Right atrium auricular region (tissue), 2 donors: ENCODE results near the gene CHSY1. TPM values are rescaled to one million over a fixed set of nuclear protein-coding genes. Genes with fewer than 3 reads are reported as not detected.

Source experiments
- DNase-seq: peaks from one replicate; pipeline ENCODE4 v3.0.0-alpha.2; 2019; ENCODE audit warnings: low spot score
- H3K27ac ChIP-seq, 2 donors: fragments of 200-600 bp; sonication (generic); 1 replicate in 1 of 2; 2 replicates in 1 of 2; pipeline ENCODE4 v1.5.1; 2016 to 2019
- H3K27me3 ChIP-seq, 2 donors: fragments of 200-600 bp; sonication (generic); one replicate each; pipeline versions ENCODE4 v1.5.1 to v1.6.0; 2017 to 2019
- H3K36me3 ChIP-seq: fragments of 200-600 bp; sonication (generic); one replicate; pipeline ENCODE4 v1.5.1; 2016
- H3K4me1 ChIP-seq, 2 donors: fragments of 200-600 bp; sonication (generic); one replicate each; pipeline versions ENCODE4 v1.5.1 to v1.6.0; 2017 to 2019
- H3K4me3 ChIP-seq, 2 donors: fragments of 200-600 bp; sonication (generic); 1 replicate in 1 of 2; 2 replicates in 1 of 2; pipeline ENCODE4 v1.5.1; 2017 to 2019; ENCODE audit warnings: mild to moderate bottlenecking in 1 of 2, moderate library complexity in 1 of 2
- H3K9me3 ChIP-seq, 2 donors: fragments of 200-600 bp; sonication (generic); one replicate each; pipeline ENCODE4 v1.5.1; 2019
- total RNA-seq, 2 donors: library from RNA; depleted of rRNA; stranded (reverse); fragments of >200 nt; gene quantifications; one replicate each; pipeline ENCODE4 v1.1.0, GENCODE V29; 2016
- TF ChIP-seq, protein P1 (sequence below), 2 donors: fragments of 200-600 bp; sonication (generic); IDR thresholded peaks; one replicate each; pipeline ENCODE4 v1.5.1; 2019; ENCODE audit warnings: antibody characterized with exemption in 2 of 2

CHSY1 gene
- total RNA-seq, 2 donors from 2014 or later = 23.1 to 26.1 TPM

DNA sequence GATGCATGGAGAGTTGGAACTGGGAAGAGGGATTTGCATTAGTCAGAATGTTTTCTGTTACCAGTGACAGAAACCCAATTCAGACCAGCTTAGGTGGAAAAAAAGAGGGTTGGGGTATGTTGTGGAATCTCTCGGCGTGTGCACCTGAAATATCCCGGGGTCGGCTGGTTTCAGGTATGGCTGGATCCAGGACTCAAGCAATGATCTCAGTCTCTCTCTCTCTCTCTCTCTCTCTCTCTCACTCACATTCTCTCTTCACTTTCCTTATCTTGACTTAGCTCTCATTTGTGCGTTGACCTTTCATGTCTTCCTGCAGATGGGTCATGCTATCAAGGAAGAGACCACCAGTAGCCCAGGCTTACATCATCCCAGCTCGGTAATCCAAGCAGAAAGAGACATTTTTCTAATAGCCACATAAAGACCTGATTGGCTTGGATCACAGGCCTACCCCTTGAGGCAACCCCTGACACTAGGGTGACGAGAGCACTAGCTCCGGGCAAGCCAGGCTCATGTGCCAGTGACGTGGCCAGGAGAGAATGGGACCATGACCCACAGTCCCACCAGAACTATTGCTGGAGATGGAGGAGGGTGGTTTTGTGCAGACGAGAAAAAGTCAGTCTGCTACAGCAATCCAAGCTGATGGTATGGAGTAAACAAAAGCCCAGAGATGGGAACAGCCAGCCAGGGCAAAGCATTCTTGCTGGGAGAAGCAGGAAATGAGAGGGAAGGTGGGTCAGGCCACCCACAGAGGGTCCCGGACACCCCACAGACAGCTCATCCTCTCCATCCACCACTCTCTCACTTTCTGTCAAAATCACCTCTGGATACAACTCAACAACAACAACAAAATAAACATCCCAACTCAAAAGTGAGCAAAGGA is 91.7 kb downstream of the CHSY1 start:
- no peak for DNase-seq
- no peaks in the 10 kb centered on the region for H3K27me3 ChIP-seq
- no peak overlapping the region for H3K27ac ChIP-seq
- H3K4me3 ChIP-seq = no peak overlapping the region
- no peaks in the 10 kb centered on the region for H3K36me3 ChIP-seq
- peaks cover 0 to 24% of the 10 kb centered on the region in 2 donors for H3K4me1 ChIP-seq
- peaks cover 0 to 12% of the 10 kb centered on the region in 2 donors for H3K9me3 ChIP-seq
- TF ChIP-seq, protein P1, sequence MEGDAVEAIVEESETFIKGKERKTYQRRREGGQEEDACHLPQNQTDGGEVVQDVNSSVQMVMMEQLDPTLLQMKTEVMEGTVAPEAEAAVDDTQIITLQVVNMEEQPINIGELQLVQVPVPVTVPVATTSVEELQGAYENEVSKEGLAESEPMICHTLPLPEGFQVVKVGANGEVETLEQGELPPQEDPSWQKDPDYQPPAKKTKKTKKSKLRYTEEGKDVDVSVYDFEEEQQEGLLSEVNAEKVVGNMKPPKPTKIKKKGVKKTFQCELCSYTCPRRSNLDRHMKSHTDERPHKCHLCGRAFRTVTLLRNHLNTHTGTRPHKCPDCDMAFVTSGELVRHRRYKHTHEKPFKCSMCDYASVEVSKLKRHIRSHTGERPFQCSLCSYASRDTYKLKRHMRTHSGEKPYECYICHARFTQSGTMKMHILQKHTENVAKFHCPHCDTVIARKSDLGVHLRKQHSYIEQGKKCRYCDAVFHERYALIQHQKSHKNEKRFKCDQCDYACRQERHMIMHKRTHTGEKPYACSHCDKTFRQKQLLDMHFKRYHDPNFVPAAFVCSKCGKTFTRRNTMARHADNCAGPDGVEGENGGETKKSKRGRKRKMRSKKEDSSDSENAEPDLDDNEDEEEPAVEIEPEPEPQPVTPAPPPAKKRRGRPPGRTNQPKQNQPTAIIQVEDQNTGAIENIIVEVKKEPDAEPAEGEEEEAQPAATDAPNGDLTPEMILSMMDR (IDR thresholded peaks at IDR 0.05) = no peak

DNA sequence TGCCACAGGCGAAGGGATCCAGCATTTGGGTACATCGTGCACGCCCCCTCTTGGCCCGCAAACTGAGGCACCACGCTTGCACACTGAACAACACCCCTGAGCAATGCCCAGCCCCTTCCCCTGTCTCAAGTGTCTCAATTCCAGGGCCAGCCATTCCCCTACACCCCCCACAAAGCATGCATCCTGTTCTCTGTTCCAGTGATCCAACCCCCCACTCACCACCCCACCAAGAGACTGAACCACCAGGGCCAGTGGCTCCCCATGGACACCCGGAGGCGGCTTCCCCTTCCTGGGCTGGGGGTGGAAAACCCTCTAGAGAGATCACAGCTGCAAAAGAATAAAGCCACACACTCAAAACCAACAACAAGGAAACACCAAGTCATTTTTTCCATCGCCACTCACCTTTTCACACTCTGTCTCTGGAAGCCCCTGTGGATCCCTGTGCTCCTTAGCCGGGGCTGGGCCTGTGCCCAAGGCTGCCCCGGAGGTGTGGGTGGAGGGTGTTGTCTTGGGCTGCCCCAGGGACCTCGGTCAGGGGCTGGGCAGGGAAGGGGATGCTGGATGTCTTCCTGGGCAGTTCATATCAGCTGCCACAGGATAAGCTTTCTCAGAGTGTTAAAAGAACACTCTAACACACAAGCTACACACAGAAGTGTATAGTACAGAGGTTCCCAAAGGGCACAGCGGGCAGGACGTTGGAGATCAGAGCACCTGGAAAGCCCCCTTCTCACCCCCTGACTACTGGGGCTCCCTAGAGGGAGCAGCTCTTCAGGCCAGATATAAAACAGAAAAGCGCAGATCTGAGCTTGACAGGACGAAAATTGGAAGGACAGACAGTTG is 92.5 kb downstream of the CHSY1 start:
- peaks cover 0 to 24% of the 10 kb centered on the region in 2 donors for H3K4me1 ChIP-seq
- H3K27me3 ChIP-seq = no peaks in the 10 kb centered on the region
- no peak overlapping the region for H3K4me3 ChIP-seq
- no peaks in the 10 kb centered on the region for H3K36me3 ChIP-seq
- H3K27ac ChIP-seq = no peak overlapping the region
- no peak for DNase-seq
- TF ChIP-seq, protein P1 (IDR thresholded peaks at IDR 0.05) = no peak
- H3K9me3 ChIP-seq = peaks cover 0 to 4% of the 10 kb centered on the region in 2 donors

DNA sequence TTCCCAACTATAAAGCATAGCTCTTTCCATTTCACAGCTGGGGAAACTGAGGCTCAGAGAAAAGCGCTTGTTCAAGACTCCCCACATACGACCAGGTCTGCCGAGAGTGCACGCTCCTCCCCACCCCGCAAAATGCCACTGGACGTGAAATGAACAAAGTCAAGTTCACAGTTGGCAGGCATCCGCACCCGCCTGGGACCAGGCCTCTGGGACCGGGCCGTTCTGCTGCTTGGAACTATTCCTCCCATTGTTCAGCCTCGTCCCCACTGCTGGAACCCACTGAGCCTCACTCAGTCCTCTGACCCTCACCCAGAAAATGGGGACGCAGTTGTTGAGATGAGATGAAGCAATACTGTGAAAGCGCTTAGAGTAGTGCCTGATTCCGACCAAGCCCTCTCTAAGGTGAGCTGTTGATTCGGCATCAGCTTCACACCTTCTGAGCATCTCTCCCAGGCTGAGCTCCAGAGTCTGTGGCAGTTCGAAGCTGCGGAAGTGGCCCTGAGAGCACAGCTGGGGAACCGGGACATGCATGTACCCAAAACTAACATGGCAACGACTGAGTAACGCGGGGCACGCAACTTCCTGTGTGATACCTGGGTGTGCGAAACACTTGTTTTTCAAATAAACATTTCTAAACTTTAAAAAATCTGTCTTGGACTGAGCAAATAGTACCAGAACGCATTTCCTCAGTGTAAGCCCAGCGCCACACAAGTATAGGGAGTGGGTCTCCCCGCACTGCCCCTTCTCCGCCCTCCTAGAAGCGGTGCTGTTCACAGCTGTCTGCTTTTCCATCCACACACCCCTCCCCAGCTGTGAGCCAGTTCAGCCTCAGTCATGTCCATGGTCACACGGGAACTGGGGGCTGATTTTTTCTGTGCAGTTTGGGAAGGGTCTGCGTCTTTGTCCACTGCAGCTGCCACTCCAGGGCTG is 93.4 kb downstream of the CHSY1 start:
- H3K4me3 ChIP-seq = no peak overlapping the region
- H3K9me3 ChIP-seq = no peaks in the 10 kb centered on the region
- DNase-seq = no peak
- H3K4me1 ChIP-seq = peaks cover 0 to 21% of the 10 kb centered on the region in 2 donors
- H3K27ac ChIP-seq = no peak overlapping the region
- no peaks in the 10 kb centered on the region for H3K36me3 ChIP-seq
- no peaks in the 10 kb centered on the region for H3K27me3 ChIP-seq
- TF ChIP-seq, protein P1 (IDR thresholded peaks at IDR 0.05) = no peak

DNA sequence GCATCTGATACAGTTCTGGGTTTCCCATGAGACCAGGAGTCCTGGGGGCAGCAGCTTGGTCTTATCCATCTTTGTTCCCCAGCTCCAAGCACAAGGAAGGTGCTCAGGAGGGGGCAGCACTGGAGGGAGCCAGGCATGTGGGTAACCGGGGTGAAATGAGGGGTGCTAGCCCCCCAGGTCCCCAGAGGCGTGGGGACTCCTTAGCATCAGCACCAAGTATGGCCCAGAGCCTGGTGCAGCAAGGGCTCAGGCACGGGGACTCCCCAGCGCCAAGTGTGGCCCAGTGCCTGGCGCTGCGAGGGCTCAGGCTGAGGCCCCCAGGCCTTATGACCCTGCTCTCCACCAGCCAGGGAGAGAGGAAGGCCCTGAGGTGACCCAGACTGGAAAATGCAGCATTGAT is 94.1 kb downstream of the CHSY1 start:
- H3K4me3 ChIP-seq = no peak overlapping the region
- no peak overlapping the region for H3K27ac ChIP-seq
- H3K36me3 ChIP-seq = no peaks in the 10 kb centered on the region
- no peaks in the 10 kb centered on the region for H3K9me3 ChIP-seq
- DNase-seq = no peak
- TF ChIP-seq, protein P1 (IDR thresholded peaks at IDR 0.05) = no peak
- no peaks in the 10 kb centered on the region for H3K27me3 ChIP-seq
- peaks cover 0 to 15% of the 10 kb centered on the region in 2 donors for H3K4me1 ChIP-seq

DNA sequence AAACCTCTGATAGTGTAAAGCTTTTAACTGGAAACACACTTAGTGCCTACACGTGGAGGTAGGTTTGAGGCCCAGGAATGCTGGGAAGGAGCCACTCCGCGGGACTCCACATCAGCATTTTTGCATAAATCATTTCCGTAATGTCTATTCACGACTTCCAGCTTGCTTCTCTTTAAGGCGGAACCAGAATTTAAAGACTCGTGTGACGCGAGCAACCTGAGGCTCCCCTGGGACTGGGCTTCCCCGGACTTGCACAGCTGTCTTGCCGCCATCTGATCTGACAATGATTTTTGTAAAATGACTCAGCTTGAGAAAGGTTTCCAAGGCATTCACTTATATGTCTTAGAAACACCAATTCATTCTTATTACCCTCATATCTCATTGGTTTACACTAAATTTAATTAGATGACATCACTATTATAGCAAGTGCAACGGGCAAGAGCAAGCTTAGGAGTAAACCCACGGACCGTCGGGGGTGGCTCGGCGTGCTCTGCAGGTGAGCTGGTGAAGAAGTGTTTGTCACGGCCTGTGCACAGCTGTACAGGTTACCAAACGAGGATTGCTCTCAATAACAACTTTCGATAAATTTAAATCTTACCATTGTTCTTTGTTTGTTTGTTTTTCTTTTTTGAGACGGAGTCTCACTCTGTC is 95.2 kb downstream of the CHSY1 start:
- H3K4me1 ChIP-seq = peaks cover 0 to 9% of the 10 kb centered on the region in 2 donors
- no peaks in the 10 kb centered on the region for H3K9me3 ChIP-seq
- H3K27ac ChIP-seq = no peak overlapping the region
- TF ChIP-seq, protein P1 (IDR thresholded peaks at IDR 0.05) = no peak
- no peak for DNase-seq
- H3K4me3 ChIP-seq = no peak overlapping the region
- no peaks in the 10 kb centered on the region for H3K36me3 ChIP-seq
- H3K27me3 ChIP-seq = no peaks in the 10 kb centered on the region
